CD4-positive, alpha-beta T cell treated with Interferon gamma for 1 hour (primary cell): ENCODE data around the gene XCL1.

Experiments used
- DNase-seq: peaks from one replicate; pipeline ENCODE4 v3.0.0-alpha.2; 2020

The XCL1 gene

DNA sequence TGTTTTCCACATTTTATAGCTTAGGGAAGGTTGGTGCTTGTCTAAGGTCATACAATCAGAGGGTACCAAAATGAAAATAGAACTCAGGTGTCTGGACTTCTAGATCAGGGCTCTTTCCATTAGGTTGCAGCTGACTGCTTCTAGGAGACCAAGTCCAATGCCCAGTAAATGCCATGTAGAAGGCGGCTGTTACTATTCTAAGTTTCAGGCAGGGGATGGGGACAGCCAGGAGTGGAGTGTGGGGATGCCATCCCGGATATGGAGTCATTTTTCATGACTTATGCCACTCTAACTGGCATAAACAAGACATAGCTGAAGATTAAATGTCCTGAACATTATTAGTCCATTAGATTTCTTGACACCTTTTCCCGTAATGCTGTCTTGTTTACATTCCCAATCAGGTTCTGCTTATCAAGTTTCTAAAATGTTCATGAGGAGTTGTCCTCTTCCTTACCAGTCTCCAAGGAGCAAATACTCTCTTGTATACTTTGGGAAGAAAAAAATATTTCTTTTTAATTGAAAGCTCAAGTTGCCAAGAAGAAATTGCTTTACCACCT lies 31.5 kb downstream of the XCL1 start:
- no peak for DNase-seq

DNA sequence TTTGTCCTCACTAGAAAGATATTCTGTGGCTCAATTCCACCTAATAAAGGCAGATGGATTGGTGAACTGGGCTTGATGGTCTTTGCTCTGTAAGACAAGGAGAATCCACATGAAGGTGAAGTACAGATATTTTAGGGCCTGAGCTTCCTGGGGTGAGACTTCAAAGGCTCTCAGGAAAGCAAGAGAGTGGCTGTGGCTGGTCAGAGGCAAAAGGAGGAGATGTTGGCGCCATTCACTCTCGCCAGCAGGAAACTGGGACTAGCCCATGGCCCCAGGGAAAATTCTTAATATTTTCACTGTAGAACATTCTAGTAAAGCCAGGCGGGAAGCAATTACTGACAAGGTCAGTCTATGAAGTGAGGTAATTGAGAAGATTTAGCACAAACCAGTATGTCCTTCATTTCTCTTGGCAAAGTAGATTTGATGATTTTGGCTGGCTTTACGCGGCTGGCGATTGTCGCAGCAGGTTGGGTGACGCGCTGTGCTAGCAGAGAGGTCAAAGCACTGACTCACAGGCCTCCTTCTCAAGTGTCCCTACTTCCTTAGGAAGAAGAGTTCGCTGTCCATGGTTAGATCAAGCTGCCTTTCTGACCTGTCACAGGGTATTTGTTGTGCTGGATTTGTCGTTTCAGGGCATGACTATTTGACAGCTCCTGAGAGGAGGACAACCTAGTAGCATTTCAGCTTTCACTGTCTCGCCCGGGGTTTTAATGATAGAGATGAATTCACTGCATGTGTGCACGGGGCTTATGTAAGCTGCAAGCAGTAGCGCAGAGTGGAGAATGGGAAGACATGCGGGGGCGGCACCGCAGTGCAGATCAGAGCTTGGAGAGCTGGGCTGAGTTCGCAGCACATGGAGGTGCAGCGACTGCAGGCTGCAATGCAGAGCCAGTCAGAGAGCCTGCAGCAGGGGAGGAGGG lies 32.7 kb downstream of the XCL1 start:
- no peak for DNase-seq

- no peak for DNase-seq
Measured at GRCh38 chr1:168609741-168610510, 33.5 kb downstream of the XCL1 start.

- DNase-seq, result no peak
Measured at GRCh38 chr1:168613038-168613451, 36.6 kb downstream of the XCL1 start.

GRCh38 chr1:168613691-168614231 lies 37.4 kb downstream of the XCL1 start:
- no peak for DNase-seq

DNA sequence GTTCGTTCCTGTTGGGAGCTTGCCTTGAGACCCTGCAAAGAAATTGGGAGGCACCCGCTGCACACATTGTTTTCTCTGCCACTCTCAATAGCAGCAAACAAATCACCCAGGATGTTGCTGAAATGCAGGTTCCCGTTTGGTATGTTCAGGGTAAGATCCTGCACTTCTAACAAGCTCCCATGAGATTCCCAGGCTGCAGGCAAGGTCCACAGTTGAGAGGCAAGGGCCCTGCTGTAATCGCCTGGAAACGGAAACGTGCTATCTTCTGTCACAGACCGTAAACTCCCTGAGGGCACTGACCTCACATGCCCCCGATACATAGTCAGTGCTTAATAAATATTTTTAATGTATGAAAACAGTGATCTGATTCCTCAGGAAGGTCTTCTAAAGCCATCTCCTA lies 37.8 kb downstream of the XCL1 start:
- DNase-seq, result no peak

GRCh38 chr1:168615965-168616364 lies 39.6 kb downstream of the XCL1 start:
- no peak for DNase-seq

DNA sequence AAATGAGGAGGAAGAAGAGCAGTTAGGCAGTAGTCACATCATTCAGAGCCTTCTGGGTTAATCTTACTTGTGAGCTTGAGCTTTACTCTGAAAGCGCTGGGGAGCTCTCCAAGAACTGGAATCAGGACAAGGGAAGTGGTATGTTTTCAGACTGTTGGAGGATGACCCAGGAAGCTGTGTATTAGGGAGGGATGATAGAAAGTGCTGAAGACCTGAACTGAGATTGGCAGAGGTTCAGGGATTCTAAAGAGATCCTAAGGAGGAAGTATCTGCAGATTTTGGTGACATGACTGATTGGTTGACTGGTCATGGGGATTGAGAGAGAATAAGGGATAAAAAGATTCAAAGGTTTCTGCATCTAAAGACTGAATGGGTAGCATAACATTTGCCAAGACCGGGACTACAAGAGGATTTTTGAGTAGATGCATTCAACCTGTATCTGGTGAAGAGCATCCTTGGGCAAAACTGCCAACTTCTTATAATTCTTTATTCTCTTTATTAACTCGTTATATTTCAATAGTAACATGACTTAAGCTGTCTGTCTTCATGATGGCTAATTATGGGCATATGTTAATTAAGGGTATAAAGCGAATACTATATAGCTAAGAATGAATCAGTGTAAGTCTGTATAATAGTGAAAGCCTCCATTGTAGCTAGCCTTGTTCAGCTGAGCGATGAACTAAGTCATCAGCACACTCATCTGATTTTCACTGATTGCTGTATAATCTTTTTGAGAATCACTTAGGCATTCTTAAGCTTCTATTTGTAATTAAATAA lies 41.8 kb downstream of the XCL1 start:
- no peak for DNase-seq

DNA sequence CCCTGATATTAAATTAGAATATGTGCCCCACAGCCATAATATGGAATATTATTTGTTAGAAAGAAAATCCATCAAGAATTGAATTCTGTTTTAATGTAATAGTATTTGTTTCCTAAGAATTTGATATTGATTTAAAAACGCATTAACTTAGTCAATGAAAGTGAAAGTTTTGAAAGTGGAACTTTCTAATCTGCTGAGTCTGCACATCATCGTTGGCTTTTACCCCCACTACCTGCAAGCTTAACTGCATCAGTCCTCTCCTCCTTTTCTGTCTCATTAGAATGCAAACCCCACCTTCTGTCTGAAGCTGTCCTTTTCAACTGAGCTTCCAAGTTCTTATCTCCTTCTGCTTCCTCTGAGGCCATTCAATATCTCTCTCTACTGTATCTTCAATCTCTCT lies 42.5 kb downstream of the XCL1 start:
- DNase-seq, result no peak

DNA sequence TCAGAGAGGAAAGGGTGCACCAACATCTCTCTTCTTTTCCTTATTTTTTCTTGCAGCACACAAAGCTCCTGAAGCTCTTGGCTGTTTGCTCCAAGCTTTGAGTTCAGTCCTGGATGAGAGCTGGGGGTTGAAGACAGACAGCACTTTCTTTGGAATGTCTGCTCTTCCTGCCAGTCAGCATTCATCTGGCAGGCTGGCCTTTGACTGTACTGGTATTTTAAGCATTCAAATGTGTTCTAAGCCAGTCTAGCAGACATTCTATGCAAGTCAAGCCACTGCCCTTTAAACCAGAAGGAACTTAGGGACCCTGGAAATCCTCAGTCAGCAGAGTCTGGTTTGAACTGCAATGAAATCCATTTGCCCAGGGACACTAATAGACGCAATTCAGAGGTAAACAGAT lies 45.0 kb downstream of the XCL1 start:
- no peak for DNase-seq

- DNase-seq, result no peak
Measured at GRCh38 chr1:168623003-168623828, 46.8 kb downstream of the XCL1 start.

DNA sequence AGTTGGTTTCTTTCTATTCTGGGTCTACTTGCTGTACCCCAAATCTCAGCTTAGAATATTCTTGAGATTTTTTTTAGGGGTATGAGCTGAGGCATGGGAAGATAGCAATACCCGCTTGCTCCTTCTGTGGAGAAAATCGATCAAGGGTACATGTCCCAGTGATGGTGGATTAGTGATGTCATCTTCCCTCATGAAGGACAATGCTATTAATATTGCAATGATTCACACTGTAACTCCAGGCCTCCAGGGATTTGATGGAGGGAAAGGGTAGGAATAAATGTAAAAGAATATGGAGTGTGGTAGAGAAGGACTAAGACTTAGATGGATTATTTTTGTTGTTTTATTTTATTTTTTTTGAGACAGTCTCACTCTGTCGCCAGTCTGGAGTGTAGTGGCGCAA lies 47.4 kb downstream of the XCL1 start:
- DNase-seq, result no peak

DNA sequence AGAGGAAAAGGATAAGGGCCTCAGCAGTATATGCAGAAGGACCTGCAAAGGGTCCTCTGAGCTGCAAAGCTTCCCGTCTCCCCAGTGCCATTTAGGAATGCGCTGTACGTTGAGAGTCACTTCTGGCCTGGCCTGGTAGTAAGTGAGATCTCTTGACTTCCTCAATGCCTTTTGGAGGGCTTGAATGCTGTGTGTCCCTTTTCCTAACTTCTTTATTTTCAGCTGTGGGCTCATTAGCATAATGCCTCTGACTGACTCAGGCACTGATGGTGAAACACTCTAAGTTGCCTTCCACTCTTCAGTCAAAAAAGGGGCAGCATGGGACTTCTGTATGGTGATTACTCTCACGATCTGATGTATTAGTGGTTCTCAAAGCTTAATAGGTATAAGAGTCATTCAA lies 49.9 kb downstream of the XCL1 start:
- DNase-seq, result peak; percentile 1

- no peak for DNase-seq
Measured at GRCh38 chr1:168627370-168627769, 51.0 kb downstream of the XCL1 start.

DNA sequence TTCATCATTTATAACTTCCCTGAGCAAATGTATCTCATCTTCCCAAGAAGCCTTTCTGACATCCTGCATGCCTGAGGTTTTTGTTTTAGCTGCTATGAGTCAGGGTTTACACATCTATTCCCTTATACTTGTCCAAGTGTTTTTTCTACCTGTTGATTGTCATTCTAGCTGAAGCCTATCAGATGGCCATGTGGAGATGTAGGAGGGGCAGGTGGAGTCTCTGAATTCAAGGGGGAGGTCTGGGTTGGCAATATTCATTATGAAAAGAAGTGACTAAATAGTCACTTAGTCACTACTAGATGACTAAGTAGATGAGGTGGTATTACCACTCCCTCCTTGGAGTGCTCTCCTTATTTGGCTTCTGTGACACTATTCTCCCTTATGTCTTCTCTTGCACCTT lies 52.4 kb downstream of the XCL1 start:
- DNase-seq, result no peak

DNA sequence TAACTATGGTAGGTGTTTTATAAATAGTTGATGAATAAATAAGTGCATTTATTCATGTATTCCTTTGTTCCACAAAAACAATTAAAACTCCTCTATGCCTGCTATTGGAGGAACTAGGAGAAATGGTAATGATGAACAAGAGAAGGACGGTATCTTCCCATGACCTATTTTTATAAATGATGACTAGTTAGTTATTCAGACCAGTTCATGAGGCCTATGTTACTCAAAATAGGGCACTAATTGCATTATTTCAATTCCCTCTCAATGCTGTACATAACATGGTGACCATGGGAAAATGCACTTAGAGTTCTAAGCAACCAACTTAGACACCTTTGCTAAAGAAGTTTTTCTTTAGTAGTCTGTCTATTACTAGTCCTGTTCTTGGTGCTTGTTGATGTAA lies 53.1 kb downstream of the XCL1 start:
- DNase-seq, result no peak
